Smooth muscle cell (in vitro differentiated cells): ENCODE data around the gene PRELID1. TPM values are rescaled to one million over a fixed set of nuclear protein-coding genes. Genes with fewer than 3 reads are reported as not detected.

ENCODE experiments used
- DNase-seq: peaks from one replicate; lab custom pipeline; 2025; ENCODE audit not compliant: unreplicated experiment; lab: John Stamatoyannopoulos, UW
- H2AFZ ChIP-seq: fragments of 200-600 bp; sonication (generic); 2 replicates; pipeline ENCODE4 v1.6.0; 2016; ENCODE audit warnings: antibody characterized with exemption, low read depth, mild to moderate bottlenecking
- H3F3A ChIP-seq: fragments of 200-600 bp; sonication (generic); 2 replicates; pipeline ENCODE4 v1.6.0; 2017; ENCODE audit warnings: antibody characterized with exemption, low read depth
- H3K27ac ChIP-seq: fragments of 200-600 bp; sonication (generic); 2 replicates; pipeline ENCODE4 v1.5.1; 2016; ENCODE audit warnings: low read depth, mild to moderate bottlenecking
- H3K27me3 ChIP-seq: fragments of 200-600 bp; sonication (generic); 2 replicates; pipeline ENCODE4 v1.6.1; 2016; ENCODE audit warnings: low read depth, mild to moderate bottlenecking
- H3K36me3 ChIP-seq: fragments of 200-600 bp; sonication (generic); 2 replicates; pipeline ENCODE4 v1.5.1; 2016; ENCODE audit warnings: low read depth
- H3K4me1 ChIP-seq: fragments of 200-600 bp; sonication (generic); 2 replicates; pipeline ENCODE4 v1.5.1; 2016; ENCODE audit warnings: low read depth
- H3K4me2 ChIP-seq: fragments of 200-600 bp; sonication (generic); 2 replicates; pipeline ENCODE4 v1.6.0; 2016; ENCODE audit warnings: mild to moderate bottlenecking
- H3K4me3 ChIP-seq: fragments of 200-600 bp; sonication (generic); 2 replicates; pipeline ENCODE4 v1.5.1; 2016; ENCODE audit warnings: mild to moderate bottlenecking
- H3K79me2 ChIP-seq: fragments of 200-600 bp; sonication (generic); 2 replicates; pipeline ENCODE4 v1.6.0; 2016; ENCODE audit warnings: low read depth, mild to moderate bottlenecking
- H3K9ac ChIP-seq: fragments of 200-600 bp; sonication (generic); 2 replicates; pipeline ENCODE4 v1.6.0; 2016; ENCODE audit warnings: low read depth
- H3K9me3 ChIP-seq: fragments of 200-600 bp; sonication (generic); replicated peaks from 2 replicates; pipeline ENCODE4 v1.5.1; 2016; ENCODE audit warnings: low read depth
- H4K20me1 ChIP-seq: fragments of 200-600 bp; sonication (generic); 2 replicates; pipeline ENCODE4 v1.6.0; 2016; ENCODE audit warnings: low read depth
- CTCF ChIP-seq: fragments of 200-600 bp; sonication (generic); IDR thresholded peaks from 2 replicates; pipeline ENCODE4 v1.5.1; 2017; ENCODE audit warnings: borderline replicate concordance, mild to moderate bottlenecking, antibody characterized with exemption; ENCODE audit not compliant: insufficient read depth, poor library complexity, severe bottlenecking
- WGBS: methylation state at CpG from one replicate; pipeline ENCODE4 v1.1.7; 2016; ENCODE audit warnings: low lambda C conversion rate; 5-methylcytosine and 5-hydroxymethylcytosine counted together
- polyA plus RNA-seq: library from polyadenylated mRNA; unstranded; fragments of >200 nt; fragmentation: Nextera tagmentation; extraction: Ambion mirVana; gene quantifications from 2 replicates; pipeline ENCODE4 v1.2.1, GENCODE V29; 2016
- total RNA-seq: library from RNA; depleted of rRNA; stranded (reverse); fragments of >200 nt; gene quantifications from 2 replicates; pipeline ENCODE4 v1.2.3, GENCODE V29; 2014

The PRELID1 gene
- total and polyA plus RNA-seq, 2 experiments from 2014 or later, result 197 to 268 TPM

- 97% methylated on average over 26 of the region's 27 CpGs for WGBS
- Histone ChIP-seq H3K36me3 (no peaks in the 10 kb centered on the region), H3K4me3 (no peak overlapping the region), H4K20me1 (peaks cover 34% of the 10 kb centered on the region), H3K4me2 (no peak overlapping the region), H3K27me3 (no peaks in the 10 kb centered on the region), H3K9me3 (no peaks in the 10 kb centered on the region), H2AFZ (no peak overlapping the region), H3F3A (no peaks in the 10 kb centered on the region), H3K27ac (no peak overlapping the region), H3K9ac (no peak overlapping the region), H3K4me1 (no peaks in the 10 kb centered on the region), H3K79me2 (no peaks in the 10 kb centered on the region)
- no peak for DNase-seq
- no peak for TF ChIP-seq CTCF
Observed at GRCh38 chr5:177330991-177331842, 27.6 kb downstream of the PRELID1 start.

DNA sequence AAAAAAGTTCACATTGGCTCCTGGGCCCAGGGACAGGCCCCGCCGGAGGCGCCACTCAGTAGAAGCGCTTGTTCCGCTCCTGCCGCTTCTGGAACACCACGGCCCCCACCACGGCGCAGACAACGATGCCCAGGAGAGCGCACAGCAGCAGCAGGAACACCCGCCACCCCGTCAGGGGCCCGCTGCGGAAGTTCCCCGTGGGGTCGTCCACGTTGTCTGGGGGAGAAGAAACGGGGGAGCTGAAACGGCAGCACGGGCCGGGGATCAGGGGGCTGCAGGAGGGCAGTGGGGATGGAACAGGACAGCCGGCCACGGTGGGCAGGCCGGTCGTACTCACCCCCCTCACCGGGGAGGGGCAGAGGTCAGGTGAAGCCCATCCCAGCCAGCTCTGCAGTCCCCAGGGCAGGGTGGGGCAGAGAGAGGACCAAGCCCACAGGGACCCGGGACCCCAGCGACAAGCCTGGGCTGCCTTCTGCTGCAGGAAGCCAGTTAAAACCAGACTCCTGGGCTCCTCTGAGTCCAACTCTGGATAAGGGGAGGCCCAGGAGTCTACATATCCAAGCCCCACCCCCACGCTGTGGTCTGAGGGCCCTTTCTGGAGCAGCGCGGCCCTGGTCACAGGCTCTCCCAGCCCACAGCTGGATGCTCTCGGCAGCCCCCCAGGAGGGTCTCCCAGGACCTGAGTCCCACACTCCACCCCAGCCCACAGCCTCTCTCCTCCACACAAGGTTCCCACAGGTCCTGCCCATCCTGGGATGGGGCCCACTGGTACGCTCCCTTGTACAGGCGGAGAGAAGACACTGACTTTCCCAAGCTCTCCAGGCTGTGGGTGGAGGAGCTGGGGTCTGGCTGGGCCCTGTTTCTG, 28.7 kb downstream of the PRELID1 start:
- Histone ChIP-seq H3F3A (no peaks in the 10 kb centered on the region), H3K9me3 (no peaks in the 10 kb centered on the region), H4K20me1 (peaks cover 34% of the 10 kb centered on the region), H2AFZ (no peak overlapping the region), H3K27me3 (no peaks in the 10 kb centered on the region), H3K79me2 (no peaks in the 10 kb centered on the region), H3K4me2 (no peak overlapping the region), H3K36me3 (no peaks in the 10 kb centered on the region), H3K27ac (no peak overlapping the region), H3K9ac (no peak overlapping the region), H3K4me1 (no peaks in the 10 kb centered on the region), H3K4me3 (no peak overlapping the region)
- no peak for TF ChIP-seq CTCF
- 97% methylated on average over 35 of the region's 35 CpGs for WGBS
- no peak for DNase-seq

DNA sequence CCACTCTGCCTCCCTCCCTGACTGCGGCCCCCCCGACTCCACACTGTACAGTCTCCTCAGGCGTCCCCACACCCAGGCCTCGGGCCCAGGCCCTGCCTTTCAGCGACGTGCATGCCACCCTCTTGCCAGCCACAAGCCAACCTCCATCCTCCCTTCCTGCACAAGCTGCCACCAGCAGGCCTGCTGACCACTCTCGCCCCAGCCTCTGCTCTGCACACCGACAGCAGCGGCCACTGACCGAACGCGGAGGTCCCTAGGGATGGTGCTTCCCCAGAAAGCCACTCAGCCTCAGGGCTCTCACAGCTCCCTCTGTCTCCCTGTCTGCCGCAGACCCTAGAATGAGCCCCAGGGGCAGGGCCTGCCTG, 29.3 kb downstream of the PRELID1 start:
- Histone ChIP-seq H4K20me1 (peaks cover 30% of the 10 kb centered on the region), H3K9me3 (no peaks in the 10 kb centered on the region), H3K36me3 (no peaks in the 10 kb centered on the region), H3K9ac (no peak overlapping the region), H3K4me1 (no peaks in the 10 kb centered on the region), H3K79me2 (no peaks in the 10 kb centered on the region), H3K4me2 (no peak overlapping the region), H2AFZ (no peak overlapping the region), H3F3A (no peaks in the 10 kb centered on the region), H3K27me3 (no peaks in the 10 kb centered on the region), H3K4me3 (no peak overlapping the region), H3K27ac (no peak overlapping the region)
- WGBS, result 93% methylated on average over 13 of the region's 13 CpGs
- TF ChIP-seq CTCF, result no peak
- no peak for DNase-seq
